ENCODE data around the gene C6orf47. TPM values are rescaled to one million over a fixed set of nuclear protein-coding genes. Genes with fewer than 3 reads are reported as not detected.

C6orf47 gene
- total and polyA plus RNA-seq, 10 of the 15 experiments (the other 5 are each of a cell fraction or from before 2014, with no cell fraction given), result 0.16 to 20.4 (median 17.3) TPM; not detected in 1

DNA sequence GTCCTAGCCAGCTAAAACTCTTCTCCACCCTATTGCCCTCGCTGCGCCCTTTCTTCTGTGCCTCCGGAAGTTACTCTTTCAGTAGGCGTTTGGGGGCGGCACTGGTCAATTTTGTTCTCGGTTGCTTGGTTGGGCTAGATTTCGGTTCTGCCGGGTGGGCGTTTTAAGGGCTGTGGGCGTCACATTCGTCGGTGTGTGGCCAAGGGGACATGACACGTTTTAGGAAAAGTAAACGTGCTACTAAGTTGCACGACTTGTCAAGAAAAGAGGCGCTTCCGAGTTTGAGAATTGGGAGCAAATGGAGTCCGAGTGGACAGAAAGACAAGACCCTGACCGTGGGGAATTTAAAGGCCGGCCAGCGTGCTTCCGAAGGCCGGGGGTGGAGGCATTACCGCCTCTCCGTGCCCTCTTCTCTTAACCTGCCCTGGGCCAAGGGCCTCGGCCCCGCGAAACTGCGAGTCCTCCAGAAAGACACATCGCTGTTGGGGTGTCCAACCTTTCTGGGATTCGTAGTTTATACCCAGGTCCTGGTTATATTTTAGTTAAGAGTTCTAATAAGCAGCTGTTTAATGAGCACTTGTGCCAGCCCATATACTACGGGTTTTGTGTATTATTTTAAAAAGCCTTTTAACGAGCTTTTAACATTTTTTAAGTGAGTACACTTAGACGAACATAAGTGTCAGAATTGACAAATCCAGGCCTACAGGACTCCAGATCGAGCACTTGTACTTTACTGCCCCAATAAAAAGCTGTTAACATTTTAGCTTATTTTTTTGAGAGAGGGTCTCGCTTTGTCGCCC is 7.5 kb downstream of the C6orf47 start (continued):
- TF ChIP-seq SIX5 (IDR thresholded peaks at IDR 0.05; ENCODE audit: low read depth, low read length, severe bottlenecking) (peak; percentile 0), IRF4 (IDR thresholded peaks at IDR 0.05; ENCODE audit: low read depth, low read length) (no peak), JUND (IDR thresholded peaks at IDR 0.05; ENCODE audit: low read depth, low read length) (no peak), NFYA (IDR thresholded peaks at IDR 0.05; ENCODE audit: borderline replicate concordance, low read depth, low read length) (no peak), ZZZ3 (IDR thresholded peaks at IDR 0.05; ENCODE audit: control insufficient read depth, insufficient read length, low read depth) (no peak), CEBPB (IDR thresholded peaks at IDR 0.05; ENCODE audit: borderline replicate concordance in 1 of 2, low read depth in 2 of 2, low read length in 2 of 2) (no peak), ESRRA (IDR thresholded peaks at IDR 0.05; ENCODE audit: low read length) (no peak), WRNIP1 (IDR thresholded peaks at IDR 0.05; ENCODE audit: borderline replicate concordance, low read depth, low read length) (no peak), KLF5 (IDR thresholded peaks at IDR 0.05; ENCODE audit: partially characterized antibody) (peak; percentile 47), HDAC6 (IDR thresholded peaks at IDR 0.05; ENCODE audit: unreplicated experiment) (no peak), ZSCAN29 (IDR thresholded peaks at IDR 0.05) (no peak), BHLHE40 (IDR thresholded peaks at IDR 0.05; ENCODE audit: borderline replicate concordance in 1 of 2, low read depth in 2 of 2, low read length in 1 of 2) (peak; percentile 86), ZNF24 (IDR thresholded peaks at IDR 0.05) (no peak), SMAD1 (IDR thresholded peaks at IDR 0.05; ENCODE audit: low read depth, partially characterized antibody) (no peak), FOXM1 (IDR thresholded peaks at IDR 0.05; ENCODE audit: low read depth, low read length) (peak; percentile 52; the same call in 1 of the 2 replicates), NR2F1 (conservative IDR thresholded peaks at IDR 0.05) (peak; percentile 82; the same call in 1 of the 2 replicates), MEF2A (IDR thresholded peaks at IDR 0.05; ENCODE audit: insufficient read depth, low read depth, low read length) (0 out of 2 replicates have a peak, but pooled peaks have one; percentile 25), TARDBP (IDR thresholded peaks at IDR 0.05; ENCODE audit: borderline replicate concordance) (no peak), FOS (IDR thresholded peaks at IDR 0.05; ENCODE audit: borderline replicate concordance, extremely low read depth, insufficient read length) (no peak), CHD4 (IDR thresholded peaks at IDR 0.05) (no peak), ATF7 (IDR thresholded peaks at IDR 0.05; ENCODE audit: low read depth) (peak; percentile 95), PAX5 (IDR thresholded peaks at IDR 0.05; ENCODE audit: borderline replicate concordance, low read depth, low read length) (peak; percentile 37; the same call in 1 of the 2 replicates), KAT2A (conservative IDR thresholded peaks at IDR 0.05; ENCODE audit: control insufficient read depth, low read depth, low read length) (no peak)
- TF ChIP-seq, protein P1, sequence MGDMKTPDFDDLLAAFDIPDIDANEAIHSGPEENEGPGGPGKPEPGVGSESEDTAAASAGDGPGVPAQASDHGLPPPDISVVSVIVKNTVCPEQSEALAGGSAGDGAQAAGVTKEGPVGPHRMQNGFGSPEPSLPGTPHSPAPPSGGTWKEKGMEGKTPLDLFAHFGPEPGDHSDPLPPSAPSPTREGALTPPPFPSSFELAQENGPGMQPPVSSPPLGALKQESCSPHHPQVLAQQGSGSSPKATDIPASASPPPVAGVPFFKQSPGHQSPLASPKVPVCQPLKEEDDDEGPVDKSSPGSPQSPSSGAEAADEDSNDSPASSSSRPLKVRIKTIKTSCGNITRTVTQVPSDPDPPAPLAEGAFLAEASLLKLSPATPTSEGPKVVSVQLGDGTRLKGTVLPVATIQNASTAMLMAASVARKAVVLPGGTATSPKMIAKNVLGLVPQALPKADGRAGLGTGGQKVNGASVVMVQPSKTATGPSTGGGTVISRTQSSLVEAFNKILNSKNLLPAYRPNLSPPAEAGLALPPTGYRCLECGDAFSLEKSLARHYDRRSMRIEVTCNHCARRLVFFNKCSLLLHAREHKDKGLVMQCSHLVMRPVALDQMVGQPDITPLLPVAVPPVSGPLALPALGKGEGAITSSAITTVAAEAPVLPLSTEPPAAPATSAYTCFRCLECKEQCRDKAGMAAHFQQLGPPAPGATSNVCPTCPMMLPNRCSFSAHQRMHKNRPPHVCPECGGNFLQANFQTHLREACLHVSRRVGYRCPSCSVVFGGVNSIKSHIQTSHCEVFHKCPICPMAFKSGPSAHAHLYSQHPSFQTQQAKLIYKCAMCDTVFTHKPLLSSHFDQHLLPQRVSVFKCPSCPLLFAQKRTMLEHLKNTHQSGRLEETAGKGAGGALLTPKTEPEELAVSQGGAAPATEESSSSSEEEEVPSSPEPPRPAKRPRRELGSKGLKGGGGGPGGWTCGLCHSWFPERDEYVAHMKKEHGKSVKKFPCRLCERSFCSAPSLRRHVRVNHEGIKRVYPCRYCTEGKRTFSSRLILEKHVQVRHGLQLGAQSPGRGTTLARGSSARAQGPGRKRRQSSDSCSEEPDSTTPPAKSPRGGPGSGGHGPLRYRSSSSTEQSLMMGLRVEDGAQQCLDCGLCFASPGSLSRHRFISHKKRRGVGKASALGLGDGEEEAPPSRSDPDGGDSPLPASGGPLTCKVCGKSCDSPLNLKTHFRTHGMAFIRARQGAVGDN (IDR thresholded peaks at IDR 0.05), result no peak
- TF ChIP-seq, protein P2, sequence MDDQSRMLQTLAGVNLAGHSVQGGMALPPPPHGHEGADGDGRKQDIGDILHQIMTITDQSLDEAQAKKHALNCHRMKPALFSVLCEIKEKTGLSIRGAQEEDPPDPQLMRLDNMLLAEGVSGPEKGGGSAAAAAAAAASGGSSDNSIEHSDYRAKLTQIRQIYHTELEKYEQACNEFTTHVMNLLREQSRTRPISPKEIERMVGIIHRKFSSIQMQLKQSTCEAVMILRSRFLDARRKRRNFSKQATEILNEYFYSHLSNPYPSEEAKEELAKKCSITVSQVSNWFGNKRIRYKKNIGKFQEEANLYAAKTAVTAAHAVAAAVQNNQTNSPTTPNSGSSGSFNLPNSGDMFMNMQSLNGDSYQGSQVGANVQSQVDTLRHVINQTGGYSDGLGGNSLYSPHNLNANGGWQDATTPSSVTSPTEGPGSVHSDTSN (IDR thresholded peaks at IDR 0.05; ENCODE audit: insufficient replicate concordance, low read depth, low read length), result no peak
